ENCODE results near the gene ATP13A5.

The ATP13A5 gene

GRCh38 chr3:193378706-193379105, at the start of gene ATP13A5:
ATP13A5 (minus strand) TSS chr3:193378753; CDS start chr3:193378725, 28 bp downstream.
- no peak for DNase-seq

GRCh38 chr3:193418576-193419373, 40.2 kb upstream of the ATP13A5 start:
- DNase-seq: no peak

GRCh38 chr3:193416629-193417028, 38.1 kb upstream of the ATP13A5 start:
- no peak for DNase-seq

GRCh38 chr3:193407688-193408087, 29.1 kb upstream of the ATP13A5 start:
- no peak for DNase-seq

- no peak for DNase-seq
Observed at GRCh38 chr3:193407112-193407511, 28.6 kb upstream of the ATP13A5 start.

- no peak for DNase-seq
Observed at GRCh38 chr3:193403307-193403706, 24.8 kb upstream of the ATP13A5 start.

- DNase-seq: no peak
Observed at GRCh38 chr3:193400304-193400703, 21.8 kb upstream of the ATP13A5 start.

DNA sequence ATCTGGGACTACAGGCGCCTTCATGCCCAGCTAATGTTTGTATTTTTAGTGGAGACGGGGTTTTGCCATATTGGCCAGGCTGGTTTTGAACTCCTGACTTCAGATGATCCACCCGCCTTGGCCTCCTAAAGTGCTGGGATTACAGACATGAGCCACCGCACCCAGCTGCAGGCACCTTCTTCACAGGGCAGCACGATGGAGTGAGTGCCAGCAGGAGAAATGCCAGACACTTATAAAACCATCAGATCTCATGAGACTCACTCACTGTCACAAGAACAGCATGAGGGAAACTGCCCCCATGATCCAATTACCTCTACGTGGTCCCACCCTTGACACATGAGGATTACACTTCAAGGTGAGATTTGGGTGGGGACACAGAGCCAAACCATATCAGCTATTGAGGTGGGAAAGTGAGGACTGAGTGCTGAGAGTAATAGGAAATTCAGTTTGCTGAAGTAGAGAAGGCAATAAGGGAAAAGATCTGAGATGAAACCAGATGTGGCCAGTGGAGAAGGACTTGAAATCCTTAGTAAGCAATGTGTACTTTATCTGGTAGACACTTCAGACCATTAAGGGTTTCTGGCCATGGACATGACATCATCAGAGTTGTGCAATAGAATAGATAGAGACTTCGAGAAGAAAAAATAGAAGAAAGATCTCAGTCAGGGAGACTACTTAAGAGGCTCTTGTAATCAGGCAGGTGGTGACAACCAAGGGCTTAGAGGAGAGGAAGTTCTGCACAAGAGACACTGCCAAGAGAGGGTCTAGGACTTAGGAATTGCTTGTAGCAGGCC, 18.1 kb upstream of the ATP13A5 start:
- DNase-seq: no peak

- DNase-seq: no peak
Observed at GRCh38 chr3:193391902-193392301, 13.3 kb upstream of the ATP13A5 start.

GRCh38 chr3:193389335-193389734, 10.8 kb upstream of the ATP13A5 start:
- DNase-seq: no peak

DNA sequence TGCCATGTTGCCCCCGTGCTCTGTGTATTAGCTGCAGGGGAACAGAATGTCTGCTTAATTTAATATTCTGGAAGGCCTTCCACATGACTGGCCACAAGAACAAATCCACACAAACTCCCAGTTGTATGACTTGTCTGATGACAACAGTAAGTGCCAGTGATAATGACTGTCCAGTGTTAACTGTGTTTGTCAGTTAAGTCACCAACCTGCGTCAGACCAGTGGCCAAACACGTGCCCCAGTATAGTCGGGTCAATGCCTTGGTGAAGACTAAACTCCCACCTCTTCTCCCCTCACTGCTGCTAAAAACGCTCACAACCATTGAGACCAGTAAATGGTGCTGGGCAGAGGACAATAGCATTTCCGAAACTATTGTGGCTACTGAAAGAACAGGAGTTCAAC, 9.8 kb upstream of the ATP13A5 start:
- DNase-seq: no peak

DNA sequence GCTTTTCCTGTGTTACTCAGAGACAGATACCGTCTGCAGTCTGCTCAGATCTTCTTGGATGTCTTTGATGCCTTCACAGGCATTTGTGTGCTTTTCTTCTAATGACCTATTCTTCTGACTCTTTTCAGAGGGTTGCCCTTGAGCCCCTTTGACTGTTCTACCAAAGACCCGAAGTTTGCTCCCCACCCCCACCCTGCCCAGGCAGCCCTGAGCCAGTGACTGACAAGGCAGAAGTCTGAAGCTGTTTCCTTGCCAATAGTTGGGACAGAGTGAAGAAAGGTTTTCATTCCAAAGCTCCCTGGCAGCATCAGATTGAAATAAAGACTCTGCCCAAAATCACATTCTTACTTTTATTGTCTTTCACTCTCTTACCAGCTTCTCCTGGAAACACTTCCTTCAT, 9.0 kb upstream of the ATP13A5 start:
- no peak for DNase-seq

DNA sequence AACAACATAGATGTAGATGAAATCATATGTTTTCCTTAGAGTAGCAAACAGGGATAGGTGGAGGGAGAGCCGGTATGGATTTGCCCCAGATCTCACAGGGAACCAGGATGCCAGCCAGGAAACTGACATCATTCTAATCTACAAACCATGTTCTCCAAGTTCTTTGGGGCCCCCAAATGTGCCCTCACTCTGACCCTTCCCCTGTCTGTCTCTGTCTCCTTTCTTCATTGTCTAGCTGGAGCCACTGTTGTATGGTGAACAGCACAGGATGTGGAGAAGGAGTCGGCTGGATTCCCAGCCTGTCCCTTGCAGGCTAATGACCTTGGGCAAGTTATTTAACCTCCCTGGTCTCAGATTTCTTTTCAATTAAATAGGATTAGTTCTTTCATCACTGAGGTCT, 962 bp downstream of the ATP13A5 start:
- DNase-seq: no peak

DNA sequence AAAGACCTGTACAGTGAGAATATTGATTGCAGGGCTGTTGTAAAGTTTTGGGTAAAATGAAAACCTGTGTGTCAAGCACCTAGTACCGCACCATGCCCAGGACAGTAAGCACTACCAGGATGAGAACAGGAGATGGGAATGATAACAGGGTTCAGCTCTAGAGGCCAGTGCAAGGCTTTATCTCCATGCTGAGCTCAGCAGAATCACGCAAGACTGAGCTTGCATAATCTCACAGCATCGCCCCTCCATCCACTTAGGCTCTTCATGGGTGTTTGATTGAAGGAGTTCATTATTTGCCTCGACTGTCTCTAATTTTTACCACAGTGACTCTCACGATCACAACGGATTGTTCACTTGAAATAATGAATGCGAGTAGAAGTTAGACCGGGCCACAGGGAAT, 2.9 kb downstream of the ATP13A5 start:
- no peak for DNase-seq

GRCh38 chr3:193372783-193373182, 5.8 kb downstream of the ATP13A5 start:
- no peak for DNase-seq

- no peak for DNase-seq
Observed at GRCh38 chr3:193367868-193368267, 10.7 kb downstream of the ATP13A5 start.

DNA sequence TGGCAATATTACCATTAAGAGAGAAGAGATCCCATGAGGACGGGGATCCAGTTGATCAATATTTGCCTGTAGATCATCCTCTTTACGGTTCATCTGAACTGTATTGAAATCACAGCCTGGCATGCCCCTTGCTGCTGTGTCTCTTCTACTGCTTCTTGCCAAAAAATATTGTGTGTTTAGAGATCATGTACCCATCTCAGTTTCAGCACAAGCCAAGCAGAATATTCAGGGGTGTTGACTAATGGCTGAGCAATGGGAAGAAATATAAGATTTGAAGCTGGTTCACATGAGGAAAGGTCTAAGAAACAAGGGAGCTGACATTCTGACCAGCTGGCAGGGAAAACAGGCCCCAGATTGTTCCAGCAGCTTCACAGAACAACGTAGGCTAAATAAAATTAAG, 21.3 kb downstream of the ATP13A5 start:
- no peak for DNase-seq

- DNase-seq: no peak
Observed at GRCh38 chr3:193354423-193354822, 24.1 kb downstream of the ATP13A5 start.

DNA sequence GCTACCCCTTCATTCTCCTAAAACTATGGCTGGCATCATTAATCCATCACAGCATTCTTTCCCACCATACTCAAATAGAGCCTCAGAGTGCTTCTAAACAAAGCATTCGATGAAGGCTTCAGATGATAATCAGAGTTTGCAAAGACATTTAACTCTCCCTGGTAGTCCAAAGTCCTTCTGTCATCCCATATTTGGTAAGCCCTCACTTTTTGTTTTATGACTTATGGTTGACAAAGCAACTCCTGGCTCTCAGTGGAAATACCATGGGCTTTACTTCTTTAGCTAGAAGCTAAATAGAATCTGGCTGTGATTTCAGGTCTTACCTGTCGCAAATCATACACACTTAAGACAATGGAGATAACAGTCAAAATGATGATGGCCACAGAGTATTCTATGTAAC, 27.8 kb downstream of the ATP13A5 start:
- DNase-seq: no peak

- DNase-seq: no peak
Observed at GRCh38 chr3:193348686-193349085, 29.9 kb downstream of the ATP13A5 start.

- peak; percentile 47 for DNase-seq
Observed at GRCh38 chr3:193347521-193348501, 30.7 kb downstream of the ATP13A5 start.

GRCh38 chr3:193346259-193346658, 32.3 kb downstream of the ATP13A5 start:
- DNase-seq: no peak

- DNase-seq: no peak
Observed at GRCh38 chr3:193345431-193345830, 33.1 kb downstream of the ATP13A5 start.
